Lower lobe of right lung (tissue), 2 donors: Measurements from ENCODE around the gene RPL10. TPM values are rescaled to one million over a fixed set of nuclear protein-coding genes. Genes with fewer than 3 reads are reported as not detected.

Source experiments
- ATAC-seq, 2 donors: fragments of 200-7000 bp; cut with Tn5 transposase; one replicate each; pipeline ENCODE4 v1.9.1; 2020 to 2022; ENCODE audit warnings: mild to moderate bottlenecking in 2 of 2, moderate library complexity in 2 of 2
- DNase-seq: peaks from one replicate; pipeline ENCODE4 v3.0.0-alpha.2; 2020
- H3K27ac ChIP-seq: fragments of 200-600 bp; one replicate; pipeline ENCODE4 v1.8.0; 2022
- H3K27me3 ChIP-seq: fragments of 200-600 bp; one replicate; pipeline ENCODE4 v1.8.0; 2022; ENCODE audit warnings: low read depth
- H3K36me3 ChIP-seq: fragments of 200-600 bp; one replicate; pipeline ENCODE4 v1.8.0; 2022; ENCODE audit warnings: mild to moderate bottlenecking
- H3K4me1 ChIP-seq: fragments of 200-600 bp; one replicate; pipeline ENCODE4 v1.8.0; 2022
- H3K4me3 ChIP-seq: fragments of 200-600 bp; one replicate; pipeline ENCODE4 v1.8.0; 2022; ENCODE audit warnings: mild to moderate bottlenecking
- H3K9me3 ChIP-seq: fragments of 200-600 bp; one replicate; pipeline ENCODE4 v1.8.0; 2022
- intact Hi-C: fragments of 100-400 bp; cut with DNase I; formaldehyde crosslinking; loops from one replicate; pipeline ENCODE4 v1.11.0; 2022
- total RNA-seq: library from RNA; stranded (reverse); fragmentation: NEBNext Ultra II Directional; extraction: Animal tissue kit (Norgen Biotek cat#: 25700); gene quantifications from one replicate; pipeline ENCODE4 v1.2.1, GENCODE V29; 2021
- TF ChIP-seq, protein P1 (sequence below): fragments of 200-600 bp; IDR thresholded peaks from one replicate; pipeline ENCODE4 v1.8.0; 2022; ENCODE audit warnings: antibody characterized with exemption, mild to moderate bottlenecking
- donor health status: DM: no; HTN: yes; CAD: no; lungs with severe emphysema.

The RPL10 gene
- total RNA-seq, 1 donor from 2014 or later = 2,678 TPM

DNA sequence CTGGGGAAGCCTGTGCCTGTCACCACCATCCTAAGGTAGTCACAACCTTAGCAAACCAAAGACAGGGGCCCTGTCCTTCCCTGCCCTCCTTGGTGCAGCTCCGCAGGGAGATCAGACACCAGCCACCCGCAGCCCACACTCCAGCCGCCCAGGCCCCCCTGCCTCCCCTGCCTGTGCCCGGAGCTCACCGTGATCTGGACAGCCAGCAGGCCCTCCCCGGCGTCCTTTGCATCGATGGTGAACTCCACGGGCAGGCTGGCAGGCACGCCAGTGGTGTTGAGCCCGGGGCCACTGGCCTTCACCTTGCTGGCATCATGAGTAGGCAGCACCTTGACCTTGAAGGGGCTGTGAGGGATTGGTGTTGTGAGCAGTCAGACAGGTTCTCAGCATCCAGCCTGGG, 40.2 kb upstream of the RPL10 start:
- no peak for ATAC-seq
- no peaks in the 10 kb centered on the region for H3K27me3 ChIP-seq
- peaks cover 12% of the 10 kb centered on the region for H3K4me1 ChIP-seq
- no peak overlapping the region for H3K4me3 ChIP-seq
- H3K27ac ChIP-seq = no peak overlapping the region
- H3K9me3 ChIP-seq = no peaks in the 10 kb centered on the region
- TF ChIP-seq, protein P1, sequence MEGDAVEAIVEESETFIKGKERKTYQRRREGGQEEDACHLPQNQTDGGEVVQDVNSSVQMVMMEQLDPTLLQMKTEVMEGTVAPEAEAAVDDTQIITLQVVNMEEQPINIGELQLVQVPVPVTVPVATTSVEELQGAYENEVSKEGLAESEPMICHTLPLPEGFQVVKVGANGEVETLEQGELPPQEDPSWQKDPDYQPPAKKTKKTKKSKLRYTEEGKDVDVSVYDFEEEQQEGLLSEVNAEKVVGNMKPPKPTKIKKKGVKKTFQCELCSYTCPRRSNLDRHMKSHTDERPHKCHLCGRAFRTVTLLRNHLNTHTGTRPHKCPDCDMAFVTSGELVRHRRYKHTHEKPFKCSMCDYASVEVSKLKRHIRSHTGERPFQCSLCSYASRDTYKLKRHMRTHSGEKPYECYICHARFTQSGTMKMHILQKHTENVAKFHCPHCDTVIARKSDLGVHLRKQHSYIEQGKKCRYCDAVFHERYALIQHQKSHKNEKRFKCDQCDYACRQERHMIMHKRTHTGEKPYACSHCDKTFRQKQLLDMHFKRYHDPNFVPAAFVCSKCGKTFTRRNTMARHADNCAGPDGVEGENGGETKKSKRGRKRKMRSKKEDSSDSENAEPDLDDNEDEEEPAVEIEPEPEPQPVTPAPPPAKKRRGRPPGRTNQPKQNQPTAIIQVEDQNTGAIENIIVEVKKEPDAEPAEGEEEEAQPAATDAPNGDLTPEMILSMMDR = no peak
- H3K36me3 ChIP-seq = peaks cover 98% of the 10 kb centered on the region
- no peak for DNase-seq
- intact Hi-C loops = no loop called here

DNA sequence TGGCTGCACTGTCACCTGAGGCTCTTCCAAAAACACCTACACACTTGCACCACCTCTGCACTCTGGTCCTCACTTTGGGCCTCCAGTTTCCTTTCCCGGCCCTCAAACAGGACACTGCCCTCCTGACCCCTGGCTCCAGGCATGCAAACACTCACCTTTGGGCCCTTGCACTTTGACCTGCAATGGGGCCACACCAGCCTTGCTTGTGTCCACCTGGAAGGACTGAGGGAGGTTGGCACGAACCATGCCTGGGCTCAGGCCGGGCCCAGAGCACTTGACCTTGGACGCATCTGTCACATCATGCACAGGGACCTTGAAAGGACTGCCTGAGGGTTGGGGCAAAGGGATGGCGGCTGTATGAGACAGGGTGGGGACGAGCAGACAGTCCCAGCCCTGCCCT, 39.3 kb upstream of the RPL10 start:
- Histone ChIP-seq H3K27ac (no peak overlapping the region), H3K36me3 (peaks cover 98% of the 10 kb centered on the region), H3K27me3 (no peaks in the 10 kb centered on the region), H3K4me3 (no peak overlapping the region), H3K4me1 (peaks cover 8% of the 10 kb centered on the region), H3K9me3 (no peaks in the 10 kb centered on the region)
- DNase-seq (no peak), ATAC-seq (no peak)
- intact Hi-C loops = no loop called here
- TF ChIP-seq, protein P1 = no peak

DNA sequence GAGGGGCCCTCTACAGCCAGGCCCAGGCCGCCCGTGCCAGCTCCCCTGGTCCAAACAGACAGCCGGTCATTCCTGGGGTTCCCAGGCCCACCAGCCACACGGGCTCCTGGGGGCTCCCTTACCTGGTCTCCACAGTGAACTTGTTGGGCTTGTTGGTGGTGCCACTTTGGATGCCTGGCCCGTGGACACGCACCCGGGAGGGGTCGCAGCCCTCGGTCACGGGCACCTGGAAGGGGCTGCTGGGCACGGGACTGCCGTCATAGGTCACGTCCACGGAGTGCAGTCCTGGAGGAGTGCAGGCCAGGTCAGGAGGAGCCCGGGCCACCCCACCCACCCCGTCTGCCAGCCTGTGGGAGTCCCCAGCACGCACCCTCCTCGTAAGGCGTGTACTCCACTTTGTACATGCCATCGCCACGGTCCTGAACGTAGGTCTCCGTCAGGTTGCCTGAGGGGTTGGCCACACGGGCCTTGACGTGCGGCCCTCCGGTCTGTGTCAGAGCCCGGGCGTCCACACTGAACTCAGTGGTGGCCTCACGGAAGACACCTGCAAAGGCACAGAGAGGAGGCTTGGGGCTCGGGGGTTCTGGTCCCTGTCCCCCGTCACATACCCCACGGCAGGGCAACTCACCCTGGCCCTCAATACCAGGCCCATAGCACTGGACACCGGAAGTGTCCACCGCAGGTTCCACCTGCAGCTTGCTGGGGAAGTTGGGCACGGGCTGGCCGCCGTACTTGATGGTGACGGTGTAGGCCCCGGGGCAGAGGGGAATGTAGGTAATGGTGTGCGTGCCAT, 38.6 kb upstream of the RPL10 start:
- H3K4me1 ChIP-seq = peaks cover 6% of the 10 kb centered on the region
- no peaks in the 10 kb centered on the region for H3K9me3 ChIP-seq
- DNase-seq (no peak), ATAC-seq (no peak)
- H3K36me3 ChIP-seq = peaks cover 98% of the 10 kb centered on the region
- H3K4me3 ChIP-seq = no peak overlapping the region
- TF ChIP-seq, protein P1 = no peak
- no peaks in the 10 kb centered on the region for H3K27me3 ChIP-seq
- intact Hi-C loops = no loop called here
- H3K27ac ChIP-seq = peak overlapping the region; percentile 24

DNA sequence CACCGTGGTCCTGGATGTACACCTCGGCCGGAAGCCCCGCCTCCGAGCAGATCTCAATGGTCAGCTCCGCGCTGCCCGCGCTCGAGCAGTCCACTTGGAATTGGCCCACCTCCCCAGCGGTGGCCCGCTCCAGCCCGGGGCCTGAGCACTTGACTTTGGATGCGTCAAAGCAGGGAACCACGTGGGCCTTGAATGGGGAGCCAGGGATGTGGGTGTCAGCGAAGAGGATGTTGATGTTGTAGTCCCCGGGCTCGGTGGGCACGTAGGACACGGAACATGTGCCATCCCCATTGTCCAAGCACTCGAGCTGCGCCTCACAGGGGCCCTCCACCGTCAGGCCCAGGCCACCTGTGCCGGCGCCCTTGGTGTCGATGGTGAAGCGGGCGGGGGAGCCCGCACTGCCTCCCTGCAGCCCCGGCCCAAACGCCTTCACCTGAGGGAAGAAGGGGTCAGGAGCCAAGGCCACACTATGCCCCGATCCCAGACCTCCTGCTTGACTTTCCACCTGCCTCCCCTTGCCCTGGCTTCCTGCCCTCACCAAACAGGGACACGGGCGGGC, 37.9 kb upstream of the RPL10 start:
- no peak overlapping the region for H3K4me3 ChIP-seq
- intact Hi-C loops = no loop called here
- H3K9me3 ChIP-seq = no peaks in the 10 kb centered on the region
- no peak overlapping the region for H3K27ac ChIP-seq
- ATAC-seq (no peak), DNase-seq (no peak)
- peaks cover 6% of the 10 kb centered on the region for H3K4me1 ChIP-seq
- no peaks in the 10 kb centered on the region for H3K27me3 ChIP-seq
- H3K36me3 ChIP-seq = peaks cover 98% of the 10 kb centered on the region
- TF ChIP-seq, protein P1 = no peak

DNA sequence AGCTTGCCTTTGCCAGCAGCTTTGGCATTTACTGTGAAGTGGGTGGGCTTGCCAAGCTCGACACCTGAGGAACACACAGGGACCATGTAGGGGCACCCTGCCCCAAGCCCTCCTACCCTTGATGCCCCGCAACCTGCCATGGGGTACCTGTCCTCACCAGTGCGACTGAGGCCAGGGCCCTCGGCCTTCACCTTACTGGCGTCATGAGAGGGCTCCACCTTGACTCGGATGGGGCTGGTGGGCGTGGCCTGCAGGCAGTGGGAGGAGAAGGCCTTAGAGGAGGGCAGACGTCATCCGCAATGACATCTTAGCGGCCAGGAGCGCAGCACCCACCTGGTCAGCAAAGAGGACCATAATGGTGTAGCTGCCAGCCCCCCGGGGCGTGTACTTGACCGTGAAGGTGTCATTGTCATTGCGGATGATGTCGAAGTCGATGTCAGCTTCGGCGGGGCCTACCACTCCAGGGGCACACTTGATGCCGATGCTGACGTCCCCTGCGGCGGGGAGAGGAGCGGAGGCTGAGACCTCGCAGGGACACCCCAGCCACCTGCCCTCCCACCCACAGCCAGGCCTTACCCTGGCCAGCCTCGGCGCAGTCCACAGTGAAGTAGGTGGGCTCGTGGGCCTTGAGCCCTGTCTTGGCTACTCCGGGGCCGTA, 36.0 kb upstream of the RPL10 start:
- no peak for DNase-seq
- intact Hi-C loops = no loop called here
- no peaks in the 10 kb centered on the region for H3K9me3 ChIP-seq
- no peak overlapping the region for H3K27ac ChIP-seq
- TF ChIP-seq, protein P1 = no peak
- peaks cover 98% of the 10 kb centered on the region for H3K36me3 ChIP-seq
- H3K4me3 ChIP-seq = no peak overlapping the region
- no peaks in the 10 kb centered on the region for H3K27me3 ChIP-seq
- H3K4me1 ChIP-seq = peaks cover 14% of the 10 kb centered on the region
- ATAC-seq = no peak
